Duodenal mucosa (tissue), 2 donors: ENCODE data around the gene CREG1.

Source experiments
- H3K27ac ChIP-seq: one replicate; pipeline ENCODE4 v1.7.0; 2013; ENCODE audit warnings: low read depth, low read length
- H3K27me3 ChIP-seq, 2 donors: one replicate each; pipeline ENCODE4 v1.7.0; 2013; ENCODE audit warnings: low read length in 2 of 2, control low read depth in 1 of 2; ENCODE audit not compliant: insufficient read depth in 2 of 2, control insufficient read depth in 1 of 2
- H3K36me3 ChIP-seq, 2 donors: one replicate each; pipeline ENCODE4 v1.7.0; 2013; ENCODE audit warnings: low read length in 2 of 2, control low read depth in 1 of 2; ENCODE audit not compliant: insufficient read depth in 2 of 2, control insufficient read depth in 1 of 2
- H3K4me1 ChIP-seq, 2 donors: one replicate each; pipeline ENCODE4 v1.7.0; 2013; ENCODE audit warnings: low read length in 2 of 2, control low read depth in 1 of 2; ENCODE audit not compliant: insufficient read depth in 2 of 2, control insufficient read depth in 1 of 2
- H3K4me3 ChIP-seq, 2 donors: one replicate each; pipeline ENCODE4 v1.7.0; 2013; ENCODE audit warnings: low read length in 2 of 2, low read depth in 1 of 2
- H3K9ac ChIP-seq, 2 donors: one replicate each; pipeline ENCODE4 v1.7.0; 2013; ENCODE audit warnings: low read length in 2 of 2, low read depth in 1 of 2
- H3K9me3 ChIP-seq, 2 donors: one replicate each; pipeline ENCODE4 v1.7.0; 2013; ENCODE audit warnings: low read length in 2 of 2, control low read depth in 1 of 2; ENCODE audit not compliant: control insufficient read depth in 1 of 2

The CREG1 gene

DNA sequence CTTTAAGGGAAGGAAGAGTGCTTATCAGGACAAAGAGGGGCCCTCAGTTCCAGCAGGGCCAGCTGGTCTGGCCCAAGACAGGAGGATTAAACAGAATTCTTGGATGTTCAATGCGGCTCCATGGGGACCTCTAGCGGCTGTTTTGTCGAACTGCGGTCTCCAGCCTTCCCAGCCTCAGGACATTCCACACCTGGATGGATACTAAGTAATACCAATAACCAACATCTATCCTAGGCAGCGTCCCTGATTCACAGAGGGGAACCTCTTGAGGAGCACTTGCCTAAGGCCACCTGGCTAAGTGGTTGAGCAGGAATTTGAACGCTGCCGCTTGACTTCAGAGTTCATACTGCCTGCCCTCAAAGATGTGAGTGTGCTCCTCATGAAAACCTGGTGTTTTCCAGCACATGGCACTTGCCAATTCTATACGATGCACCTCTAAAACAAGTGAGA, 19.7 kb downstream of the CREG1 start:
- Histone ChIP-seq H3K9me3 (no peaks in the 10 kb centered on the region), H3K36me3 (no peaks in the 10 kb centered on the region), H3K4me3 (no peak overlapping the region), H3K9ac (no peak overlapping the region), H3K27ac (no peak overlapping the region), H3K4me1 (peaks cover 10 to 13% of the 10 kb centered on the region in 2 donors), H3K27me3 (no peaks in the 10 kb centered on the region)

DNA sequence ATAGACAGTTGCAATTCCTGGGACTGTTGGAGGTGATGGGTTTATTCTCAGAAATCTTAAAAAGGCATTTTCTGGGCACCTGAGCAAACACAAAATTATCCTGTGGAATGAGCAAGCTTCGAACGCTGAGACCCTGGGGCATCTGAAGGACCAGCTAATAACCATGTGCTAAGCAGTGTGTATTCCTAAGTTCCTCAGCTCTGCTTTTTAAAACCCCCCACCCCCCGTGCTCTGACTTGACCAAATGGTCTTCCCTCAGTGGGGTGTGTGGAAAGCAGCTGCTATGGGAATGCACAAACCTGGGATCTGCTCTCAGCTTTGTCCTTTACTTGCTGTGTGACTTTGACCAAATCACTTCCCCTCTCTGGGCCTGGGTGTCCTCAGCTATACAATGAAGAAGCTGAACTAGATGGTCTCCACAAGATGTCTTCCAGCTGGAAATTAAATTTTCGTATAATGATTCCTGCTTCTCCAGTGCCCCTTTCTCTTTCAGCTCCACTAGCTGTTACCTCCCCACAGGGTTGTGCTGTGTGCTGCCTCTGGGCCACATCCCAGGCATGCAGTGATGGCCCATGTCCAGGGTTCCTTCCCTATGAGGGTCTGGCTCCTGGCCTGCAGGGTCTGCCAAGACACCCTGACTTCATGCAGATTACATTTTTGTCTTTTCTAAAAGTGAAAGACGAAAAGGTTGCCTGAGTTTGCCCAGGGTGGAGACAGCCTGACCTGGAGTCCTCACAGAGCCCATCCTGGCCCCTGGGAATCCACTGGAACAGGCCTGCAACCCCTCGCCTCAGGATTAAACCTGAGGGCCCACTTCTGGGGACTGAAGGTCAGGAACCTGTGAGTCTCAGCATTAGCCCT, 20.4 kb downstream of the CREG1 start:
- Histone ChIP-seq H3K4me1 (peaks cover 10 to 18% of the 10 kb centered on the region in 2 donors), H3K27me3 (no peaks in the 10 kb centered on the region), H3K27ac (no peak overlapping the region), H3K9ac (no peak overlapping the region), H3K36me3 (no peaks in the 10 kb centered on the region), H3K4me3 (no peak overlapping the region), H3K9me3 (no peaks in the 10 kb centered on the region)

DNA sequence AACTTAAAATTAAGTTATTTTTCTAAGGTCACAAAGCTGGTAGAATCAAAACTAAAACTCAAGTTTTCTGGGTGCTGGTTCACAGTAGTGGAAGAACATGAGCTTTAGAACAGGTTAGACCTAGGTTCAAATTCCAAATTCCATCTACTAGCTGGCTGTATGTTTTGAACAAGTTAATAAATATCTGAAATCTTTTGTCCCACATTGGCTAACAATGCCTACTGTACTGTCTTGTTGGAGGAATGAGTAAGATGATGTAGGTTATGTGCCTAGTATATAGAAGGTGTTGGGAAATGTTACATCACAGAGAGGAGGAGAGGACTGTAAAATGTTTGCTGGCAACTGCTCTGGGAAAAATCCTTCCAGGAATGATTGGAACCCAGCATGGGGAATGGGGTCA, 21.2 kb downstream of the CREG1 start:
- no peak overlapping the region for H3K4me3 ChIP-seq
- H3K9ac ChIP-seq, result no peak overlapping the region
- H3K27me3 ChIP-seq, result no peaks in the 10 kb centered on the region
- H3K4me1 ChIP-seq, result peaks cover 13 to 23% of the 10 kb centered on the region in 2 donors
- H3K9me3 ChIP-seq, result no peaks in the 10 kb centered on the region
- no peaks in the 10 kb centered on the region for H3K36me3 ChIP-seq
- H3K27ac ChIP-seq, result no peak overlapping the region

DNA sequence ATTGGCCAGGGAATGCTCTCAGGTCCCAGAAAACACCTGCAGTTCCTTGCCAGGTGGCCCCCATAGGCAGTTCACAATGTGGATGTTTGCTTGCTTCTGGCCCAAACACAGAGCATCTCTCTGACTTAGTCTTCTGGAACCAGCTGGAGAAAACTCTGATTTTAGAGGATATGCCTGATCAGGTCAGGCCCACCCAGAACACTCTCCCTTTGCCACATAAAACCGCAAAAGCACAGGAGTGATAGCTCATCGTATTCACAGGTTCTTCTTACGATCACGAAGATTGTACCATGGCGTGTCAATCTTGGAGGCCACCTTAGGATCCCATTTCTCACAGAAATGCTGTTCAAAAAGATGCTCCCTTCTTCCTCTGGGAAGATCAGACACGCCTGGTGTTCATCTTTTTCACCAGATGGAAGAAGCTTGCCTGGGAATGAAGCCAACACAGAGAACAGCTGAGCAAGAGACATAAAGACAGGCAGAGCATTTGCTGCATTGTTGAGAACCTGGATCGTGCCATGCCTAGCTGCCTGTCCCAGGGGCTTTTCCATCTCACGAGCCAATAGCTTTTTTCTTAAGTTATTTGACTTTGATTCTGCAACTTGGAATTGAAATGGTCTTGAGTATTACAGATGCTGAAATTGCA, 23.6 kb downstream of the CREG1 start:
- Histone ChIP-seq H3K27ac (no peak overlapping the region), H3K4me3 (no peak overlapping the region), H3K9me3 (no peaks in the 10 kb centered on the region), H3K27me3 (no peaks in the 10 kb centered on the region), H3K9ac (no peak overlapping the region), H3K4me1 (peaks cover 13 to 23% of the 10 kb centered on the region in 2 donors), H3K36me3 (no peaks in the 10 kb centered on the region)

DNA sequence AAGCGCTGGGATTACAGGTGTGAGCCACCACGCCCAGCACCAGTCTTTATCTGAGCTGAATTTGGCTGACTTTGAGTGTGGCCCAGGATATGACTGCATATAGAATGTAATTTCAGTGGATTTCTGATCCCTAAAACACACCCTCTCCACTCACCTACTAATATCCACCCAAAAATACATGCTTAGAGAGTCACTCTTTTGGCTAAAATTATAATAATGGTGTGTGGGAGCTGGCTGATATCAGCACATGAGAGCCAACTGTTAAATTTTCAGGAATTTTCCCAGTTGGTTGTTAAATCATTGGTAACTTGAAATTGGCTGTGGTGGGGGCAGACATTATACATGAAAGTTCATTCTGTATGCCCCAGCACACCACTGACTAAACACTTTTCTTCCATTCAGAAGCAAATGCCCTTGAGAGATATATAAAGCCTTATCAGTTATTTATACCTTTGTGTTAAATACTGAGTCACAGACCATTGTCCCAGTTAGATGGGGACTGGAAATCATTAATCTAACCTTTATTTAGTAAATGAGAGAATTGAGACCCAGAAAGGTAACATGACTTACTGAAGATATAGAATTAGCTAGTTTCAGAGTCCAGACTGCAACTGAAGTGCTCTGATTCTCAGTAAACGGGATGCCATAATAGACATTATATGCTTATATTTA, 25.4 kb downstream of the CREG1 start:
- Histone ChIP-seq H3K4me3 (no peak overlapping the region), H3K9ac (no peak overlapping the region), H3K4me1 (peaks cover 8 to 18% of the 10 kb centered on the region in 2 donors), H3K36me3 (no peaks in the 10 kb centered on the region), H3K27ac (no peak overlapping the region), H3K27me3 (no peaks in the 10 kb centered on the region), H3K9me3 (no peaks in the 10 kb centered on the region)

DNA sequence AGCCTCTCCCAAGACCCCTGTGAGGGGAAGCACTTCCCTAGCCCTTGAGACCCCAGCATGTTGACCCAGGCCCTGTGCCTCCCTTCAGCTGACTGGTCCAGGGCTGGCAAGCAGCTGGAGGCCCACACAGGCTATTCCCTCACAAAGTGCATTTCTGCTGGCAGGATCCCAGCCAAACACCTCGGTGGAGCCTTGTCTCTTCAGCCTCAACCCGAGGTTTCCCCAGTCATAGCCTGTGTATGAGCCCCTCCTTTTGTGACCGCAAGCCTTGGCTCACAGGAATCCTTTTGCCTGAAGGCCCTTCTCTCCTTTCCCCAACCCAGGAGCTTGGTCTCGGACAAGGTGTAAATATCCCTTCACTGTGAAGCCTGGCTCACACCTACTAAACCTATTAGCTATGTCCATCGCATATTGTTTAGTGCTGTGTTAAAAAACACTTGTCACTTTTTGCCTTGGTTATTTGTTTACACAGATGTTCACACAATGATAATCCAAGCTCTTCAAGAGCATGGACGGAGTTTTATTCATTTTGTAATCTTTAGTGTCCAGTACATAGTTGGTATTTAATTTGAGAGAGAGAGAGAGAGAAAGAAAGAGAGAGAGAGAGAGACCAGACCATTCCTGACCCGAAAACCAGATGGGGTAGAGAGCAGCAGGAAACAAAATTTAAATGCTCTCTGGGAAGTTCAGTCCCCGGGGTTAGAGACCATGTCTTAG, 26.7 kb downstream of the CREG1 start:
- peaks cover 4 to 10% of the 10 kb centered on the region in 2 donors for H3K4me1 ChIP-seq
- no peaks in the 10 kb centered on the region for H3K27me3 ChIP-seq
- H3K9ac ChIP-seq, result no peak overlapping the region

DNA sequence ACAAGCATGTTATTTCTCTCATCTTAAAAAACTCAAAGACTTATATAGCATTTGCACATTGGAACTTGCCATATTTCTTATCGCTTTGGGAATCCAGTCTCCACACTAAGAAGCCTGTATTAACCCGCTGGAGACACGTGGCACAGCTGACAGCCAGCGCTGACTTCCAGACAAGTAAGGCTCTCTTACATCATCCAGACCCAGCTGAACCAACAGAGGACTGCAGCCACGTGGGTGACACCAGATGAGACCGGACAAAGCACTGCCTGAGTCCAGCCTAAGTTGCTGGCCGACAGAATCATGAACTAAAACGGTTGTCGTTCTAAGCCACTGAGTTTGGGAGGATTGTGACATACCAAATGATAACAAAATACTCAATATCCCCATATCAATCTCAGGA, 28.9 kb downstream of the CREG1 start:
- H3K36me3 ChIP-seq, result no peaks in the 10 kb centered on the region
- H3K27me3 ChIP-seq, result no peaks in the 10 kb centered on the region
- no peak overlapping the region for H3K27ac ChIP-seq
- no peak overlapping the region for H3K9ac ChIP-seq
- no peak overlapping the region for H3K4me3 ChIP-seq
- peaks cover 4 to 10% of the 10 kb centered on the region in 2 donors for H3K4me1 ChIP-seq
- no peaks in the 10 kb centered on the region for H3K9me3 ChIP-seq

More for the DNA sequence above, 26.7 kb downstream of the CREG1 start:
- Histone ChIP-seq H3K4me3 (no peak overlapping the region), H3K36me3 (no peaks in the 10 kb centered on the region), H3K27ac (no peak overlapping the region), H3K9me3 (no peaks in the 10 kb centered on the region)

DNA sequence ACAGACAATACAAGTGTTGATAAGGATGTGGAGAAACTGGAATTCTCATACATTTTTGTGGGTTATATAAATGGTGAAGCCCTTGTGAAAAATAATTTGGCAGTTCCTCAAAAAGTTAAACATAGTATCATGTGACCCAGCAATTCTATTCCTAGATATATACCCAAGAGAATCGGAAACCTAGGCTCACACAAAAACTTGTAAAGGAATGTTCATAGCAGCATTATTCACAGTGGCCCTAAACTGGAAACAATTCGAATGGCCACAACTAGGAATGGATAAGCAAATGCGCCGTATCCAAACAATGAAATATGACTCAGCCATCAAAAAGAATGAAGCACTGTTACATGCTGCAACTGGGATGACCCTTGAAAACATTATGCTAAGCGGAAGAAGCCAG, 31.3 kb downstream of the CREG1 start:
- no peaks in the 10 kb centered on the region for H3K36me3 ChIP-seq
- H3K4me1 ChIP-seq, result no peaks in the 10 kb centered on the region
- no peak overlapping the region for H3K9ac ChIP-seq

DNA sequence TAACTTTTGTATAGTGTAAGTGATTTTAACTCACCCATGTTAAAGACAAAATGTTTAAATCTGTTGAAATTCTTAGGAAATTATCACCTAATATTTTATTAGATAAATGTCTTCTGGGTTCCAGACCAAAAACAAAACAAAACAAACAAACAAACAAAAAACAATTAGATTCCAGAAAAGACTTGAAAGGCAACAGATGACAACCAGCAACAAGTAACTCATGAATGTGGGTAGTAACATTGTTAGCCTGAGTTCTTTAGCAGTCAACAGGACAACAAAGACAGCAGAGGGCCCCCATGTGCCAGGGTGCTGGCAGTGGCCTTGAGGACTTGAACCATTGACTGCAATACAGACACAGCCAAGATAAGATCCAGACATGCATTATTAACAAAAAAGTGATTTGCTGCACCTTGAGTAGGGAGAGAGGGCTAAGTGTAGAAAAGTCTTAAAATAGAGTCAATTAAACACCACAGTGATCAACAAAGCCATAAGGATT, 32.8 kb downstream of the CREG1 start:
- H3K9me3 ChIP-seq, result no peaks in the 10 kb centered on the region
- H3K4me1 ChIP-seq, result no peaks in the 10 kb centered on the region
- no peaks in the 10 kb centered on the region for H3K36me3 ChIP-seq
- no peak overlapping the region for H3K27ac ChIP-seq
- H3K4me3 ChIP-seq, result no peak overlapping the region
- no peak overlapping the region for H3K9ac ChIP-seq
- peaks cover 0 to 2% of the 10 kb centered on the region in 2 donors for H3K27me3 ChIP-seq

More for the DNA sequence above, 31.3 kb downstream of the CREG1 start:
- Histone ChIP-seq H3K27me3 (no peaks in the 10 kb centered on the region), H3K27ac (no peak overlapping the region), H3K9me3 (no peaks in the 10 kb centered on the region), H3K4me3 (no peak overlapping the region)
